Endothelial cell of hepatic sinusoid (primary cell): Measurements from ENCODE around the gene CAPN15.

ENCODE experiments used
- in situ Hi-C: cut with HindIII; loops from 2 replicates; pipeline ENCODE4 v1.10.0; 2017; ENCODE audit warnings: low sequenced_read_pairs

The CAPN15 gene

GRCh38 chr16:539901-540530 lies 12.5 kb downstream of the CAPN15 start:
- in situ Hi-C loops: loop anchor here (25.0 kb wide), 1 partner anchor 97 kb away; the partner anchor contains the start of genes MCRIP2, METTL26, WDR90 and WFIKKN1

GRCh38 chr16:540645-541340 lies 13.3 kb downstream of the CAPN15 start:
- in situ Hi-C loops: loop anchor here (25.0 kb wide), 1 partner anchor 97 kb away; the partner anchor contains the start of genes MCRIP2, METTL26, WDR90 and WFIKKN1

- in situ Hi-C loops: loop anchor here (25.0 kb wide), 1 partner anchor 94 kb away; the partner anchor contains the start of genes MCRIP2, METTL26, WDR90 and WFIKKN1
These were observed 16.0 kb downstream of the CAPN15 start for GRCh38 chr16:543301-544164.

GRCh38 chr16:544517-544916 lies 17.0 kb downstream of the CAPN15 start:
- in situ Hi-C loops: loop anchor here (25.0 kb wide), 1 partner anchor 93 kb away; the partner anchor contains the start of genes MCRIP2, METTL26, WDR90 and WFIKKN1

GRCh38 chr16:546909-547770 lies 19.6 kb downstream of the CAPN15 start:
- in situ Hi-C loops: loop anchor here (25.0 kb wide), 1 partner anchor 90 kb away; the partner anchor contains the start of genes MCRIP2, METTL26, WDR90 and WFIKKN1

- in situ Hi-C loops: loop anchor here (25.0 kb wide), 1 partner anchor 89 kb away; the partner anchor contains the start of genes MCRIP2, METTL26, WDR90 and WFIKKN1
These were observed 21.1 kb downstream of the CAPN15 start for GRCh38 chr16:548586-548985.

- in situ Hi-C loops: loop anchor here (25.0 kb wide), 1 partner anchor 88 kb away; the partner anchor contains the start of genes MCRIP2, METTL26, WDR90 and WFIKKN1
These were observed 22.2 kb downstream of the CAPN15 start for GRCh38 chr16:549544-550263.

- in situ Hi-C loops: no loop called here
These were observed 23.7 kb downstream of the CAPN15 start for GRCh38 chr16:551210-551609.

- in situ Hi-C loops: no loop called here
These were observed 24.7 kb downstream of the CAPN15 start for GRCh38 chr16:552171-552570.

GRCh38 chr16:553601-554296 lies 26.2 kb downstream of the CAPN15 start:
- in situ Hi-C loops: no loop called here

- in situ Hi-C loops: no loop called here
These were observed 26.7 kb downstream of the CAPN15 start for GRCh38 chr16:554297-554621.

GRCh38 chr16:554640-555365 lies 27.3 kb downstream of the CAPN15 start:
- in situ Hi-C loops: no loop called here

- in situ Hi-C loops: no loop called here
These were observed 28.3 kb downstream of the CAPN15 start for GRCh38 chr16:555528-556473.

GRCh38 chr16:556474-557173 lies 29.1 kb downstream of the CAPN15 start:
- in situ Hi-C loops: no loop called here

- in situ Hi-C loops: no loop called here
These were observed 30.2 kb downstream of the CAPN15 start for GRCh38 chr16:557463-558297.
